Measurements from ENCODE around the gene ZNF181.

Gene ZNF181

DNA sequence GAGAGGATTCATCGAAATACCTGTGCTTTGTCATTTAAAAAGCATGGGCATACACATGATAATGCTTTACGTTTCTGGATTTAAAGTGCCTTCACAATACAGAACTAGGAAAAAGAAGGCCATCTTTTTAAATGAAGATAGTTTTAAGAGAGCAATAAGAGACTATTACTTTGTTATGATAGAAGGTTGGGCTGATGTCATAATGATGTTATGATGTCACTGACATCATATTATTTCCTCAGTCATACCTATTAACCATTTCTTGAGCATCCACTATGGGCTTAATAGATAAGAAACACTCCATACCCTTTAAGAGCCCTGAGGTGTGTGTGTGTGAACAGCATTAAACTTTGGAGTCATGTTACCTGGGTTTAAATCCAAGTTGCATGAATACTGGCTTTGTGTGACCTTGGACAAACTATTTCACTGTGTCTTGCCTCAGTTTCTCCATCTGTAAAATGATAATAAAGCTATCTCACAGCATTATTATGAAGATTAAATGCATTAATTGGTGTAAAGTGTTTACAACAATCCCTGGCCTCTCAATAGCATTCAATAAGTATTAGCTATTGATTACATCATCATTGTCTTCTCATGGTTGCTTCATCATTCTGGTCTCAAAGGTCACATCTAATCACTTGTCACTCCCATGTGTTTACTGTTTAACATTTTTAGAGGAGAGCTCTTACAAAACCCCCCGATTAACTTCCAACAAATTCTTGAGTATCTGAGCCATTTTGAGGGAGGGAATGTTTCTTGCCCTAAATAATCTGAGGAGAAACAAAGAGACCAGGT is 11.1 kb downstream of the ZNF181 start:
- no peak for DNase-seq (ENCODE audit: low read depth in 2 of 3, low spot score in 1 of 3)

- DNase-seq (ENCODE audit: low read depth in 2 of 3, low spot score in 1 of 3), result no peak
These were observed 23.4 kb downstream of the ZNF181 start for GRCh38 chr19:34757441-34757840.

DNA sequence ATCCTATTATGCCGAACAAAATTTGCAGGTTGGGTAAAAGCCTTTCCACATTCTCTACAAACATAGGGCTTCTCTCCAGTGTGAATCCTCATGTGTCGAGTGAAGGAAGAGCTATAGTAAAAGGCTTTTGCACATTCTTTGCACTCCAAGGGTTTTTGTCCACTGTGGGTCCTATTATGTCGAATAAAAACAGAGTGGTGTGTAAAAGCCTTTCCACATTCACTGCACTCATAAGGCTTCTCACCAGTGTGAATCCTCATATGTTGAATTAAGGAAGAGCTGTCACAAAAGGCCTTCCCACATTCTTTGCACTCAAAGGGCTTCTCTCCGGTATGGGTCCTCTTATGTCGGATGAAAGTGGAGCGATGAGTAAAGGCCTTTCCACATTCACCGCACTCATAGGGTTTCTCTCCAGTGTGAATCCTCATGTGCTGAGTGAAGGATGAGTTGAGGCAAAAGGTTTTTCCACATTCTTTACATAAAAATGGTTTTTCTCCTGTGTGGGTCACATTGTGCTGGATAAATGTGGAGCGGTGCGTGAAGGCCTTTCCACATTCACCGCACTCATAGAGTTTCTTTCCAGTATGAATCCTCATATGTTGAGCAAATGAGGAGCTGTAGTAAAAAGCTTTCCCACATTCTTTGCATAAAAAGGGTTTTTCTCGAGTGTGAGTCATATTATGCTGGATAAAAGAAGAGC is 25.3 kb downstream of the ZNF181 start:
- DNase-seq (ENCODE audit: low read depth in 2 of 3, low spot score in 1 of 3), result no peak

DNA sequence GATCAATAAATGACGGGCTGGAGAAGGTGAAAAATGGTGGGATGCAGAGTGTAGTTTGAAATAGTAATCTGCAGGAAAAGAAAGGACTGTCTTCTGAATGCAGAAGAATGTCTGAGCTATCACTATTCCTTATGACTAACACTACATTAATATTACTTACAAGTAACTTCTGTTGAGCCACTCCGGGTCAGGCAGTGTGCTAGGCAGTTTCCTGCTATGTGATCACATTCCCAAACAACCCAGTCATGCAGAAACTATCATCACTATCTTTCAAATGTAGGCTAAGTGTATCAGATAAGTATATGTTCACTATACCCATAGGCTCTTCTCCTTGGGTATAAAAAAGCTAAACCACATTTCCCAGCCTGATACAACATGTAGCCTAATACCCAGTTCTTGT is 32.3 kb downstream of the ZNF181 start:
- DNase-seq (ENCODE audit: low read depth in 2 of 3, low spot score in 1 of 3), result no peak

GRCh38 chr19:34767951-34768350 is 33.9 kb downstream of the ZNF181 start:
- DNase-seq (ENCODE audit: low read depth in 2 of 3, low spot score in 1 of 3), result no peak

DNA sequence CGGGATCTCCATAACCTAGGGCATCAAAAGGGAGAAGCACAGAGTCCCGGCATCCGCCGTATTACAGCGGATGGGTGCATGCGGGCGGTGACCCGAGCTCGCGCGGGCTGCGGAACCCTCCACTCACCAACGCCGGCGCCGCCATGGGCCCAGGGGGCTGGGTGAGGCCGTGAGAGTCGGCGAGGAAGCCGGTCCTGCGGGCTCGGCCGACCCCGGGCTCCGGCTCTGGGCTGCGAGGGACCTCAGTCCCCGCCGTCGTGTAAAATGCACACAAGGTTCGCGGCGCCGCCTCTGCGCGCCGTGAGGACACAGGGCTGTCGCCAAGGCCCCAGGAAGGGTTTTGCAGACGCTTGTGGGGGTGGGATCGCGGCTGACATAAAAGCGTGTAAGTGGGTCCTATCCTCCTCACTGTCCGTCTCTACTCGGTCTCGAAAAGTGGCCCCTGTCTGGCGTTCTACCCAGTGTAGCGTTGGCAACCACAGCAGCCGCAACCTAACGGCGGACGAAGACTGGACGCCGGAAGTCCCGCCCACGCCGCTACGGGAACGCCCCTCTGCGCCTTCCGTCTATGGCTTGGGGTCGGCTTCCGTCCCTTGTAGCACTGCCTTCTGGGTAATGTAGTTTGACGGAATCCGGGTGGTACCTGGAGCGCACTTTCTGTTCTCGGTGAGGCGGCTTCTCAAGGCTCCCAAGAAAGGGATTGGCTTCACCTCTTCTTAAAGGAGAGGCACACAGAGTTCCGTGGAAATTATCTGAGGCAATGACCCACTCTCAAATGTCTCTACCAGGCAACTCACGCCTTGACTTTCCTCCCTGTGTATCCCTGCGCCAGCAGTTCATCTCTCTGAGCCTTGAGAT is 38.9 kb downstream of the ZNF181 start, which contains the start of gene ZNF599:
Gene ZNF599 (minus strand): TSS at position 519 of the 858 bp plus-strand sequence. CDS start 374 bp downstream, at position 145.
- peak; percentile 77 to 89 (median 87) for DNase-seq (ENCODE audit: low read depth in 2 of 3, low spot score in 1 of 3)

DNA sequence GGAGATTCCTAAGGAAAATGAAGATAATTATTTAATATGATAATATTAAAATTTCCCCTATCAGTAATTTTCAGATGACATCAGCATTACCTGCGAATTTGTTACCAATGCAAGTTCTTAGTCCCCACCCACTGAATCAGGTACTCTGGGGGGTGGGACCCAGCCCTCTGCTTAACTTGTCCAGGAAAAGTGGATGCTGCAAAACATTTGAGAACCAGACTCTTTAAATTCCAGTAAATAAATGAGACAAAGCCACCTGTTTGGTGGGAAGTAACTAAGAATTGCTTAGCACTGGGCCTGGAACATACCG is 39.5 kb downstream of the ZNF181 start:
- DNase-seq (ENCODE audit: low read depth in 2 of 3, low spot score in 1 of 3), result no peak

- DNase-seq (ENCODE audit: low read depth in 2 of 3, low spot score in 1 of 3), result no peak
These were observed 40.8 kb downstream of the ZNF181 start for GRCh38 chr19:34774857-34775256.

- no peak for DNase-seq (ENCODE audit: low read depth in 2 of 3, low spot score in 1 of 3)
These were observed 44.3 kb downstream of the ZNF181 start for GRCh38 chr19:34778342-34778741.

- DNase-seq (ENCODE audit: low read depth in 2 of 3, low spot score in 1 of 3), result no peak
These were observed 45.6 kb downstream of the ZNF181 start for GRCh38 chr19:34779652-34780051.

- DNase-seq (ENCODE audit: low read depth in 2 of 3, low spot score in 1 of 3), result no peak
These were observed 52.2 kb downstream of the ZNF181 start for GRCh38 chr19:34786236-34786635.

DNA sequence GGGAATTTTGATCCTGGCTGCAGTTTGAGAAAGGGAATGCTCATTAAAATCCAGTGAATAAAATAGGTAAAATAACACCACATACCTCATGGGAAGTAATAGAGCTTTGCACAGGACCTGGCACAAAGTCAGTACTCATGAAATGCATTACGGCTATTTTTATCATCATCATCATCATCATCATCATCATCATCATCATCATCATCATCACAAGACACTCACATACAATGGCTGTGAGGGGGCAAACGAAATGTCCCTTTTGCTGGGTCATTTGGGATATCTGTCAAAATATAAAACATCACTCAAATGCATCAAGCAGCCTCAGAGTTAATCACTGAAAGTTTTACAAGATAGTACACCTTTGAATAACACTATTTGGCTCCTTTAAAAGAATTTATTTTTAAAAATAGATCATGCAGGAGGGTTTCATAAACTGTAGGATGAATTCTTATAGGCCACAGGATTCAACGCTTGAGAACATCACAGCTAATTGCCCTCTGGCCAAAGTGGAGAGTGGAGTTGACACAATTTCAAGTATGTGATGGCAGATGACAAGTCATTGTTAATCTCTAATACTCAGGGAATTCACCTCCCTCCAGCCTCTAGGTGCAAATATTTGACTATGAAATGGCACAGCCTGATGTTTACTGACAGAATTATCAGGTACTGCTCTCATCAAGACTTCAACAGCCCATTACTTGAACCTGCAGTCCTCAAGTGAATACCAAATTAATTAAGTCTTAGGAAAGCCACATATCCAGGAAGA is 53.2 kb downstream of the ZNF181 start:
- no peak for DNase-seq (ENCODE audit: low read depth in 2 of 3, low spot score in 1 of 3)

GRCh38 chr19:34788074-34788473 is 54.0 kb downstream of the ZNF181 start:
- DNase-seq (ENCODE audit: low read depth in 2 of 3, low spot score in 1 of 3), result no peak

DNA sequence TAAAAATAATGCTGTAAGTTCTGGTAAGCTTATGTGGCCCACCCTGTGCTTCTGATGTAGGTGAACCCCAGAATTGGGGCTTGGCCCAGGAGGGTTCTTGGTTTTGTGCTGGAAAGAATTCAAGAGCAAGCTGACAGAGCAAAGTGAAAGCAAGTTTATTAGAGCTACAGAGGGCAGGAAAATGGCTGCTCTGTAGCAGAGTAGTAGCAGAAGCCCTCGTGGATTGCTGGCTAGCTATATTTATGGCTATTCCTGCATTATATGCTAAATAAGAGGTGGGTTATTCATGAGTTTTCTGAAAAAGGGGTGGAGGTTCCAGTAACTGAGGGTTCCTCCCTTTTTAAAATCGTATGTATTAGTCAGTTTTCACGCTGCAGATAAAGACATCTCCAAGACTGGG is 59.5 kb downstream of the ZNF181 start:
- DNase-seq (ENCODE audit: low read depth in 2 of 3, low spot score in 1 of 3), result no peak

- no peak for DNase-seq (ENCODE audit: low read depth in 2 of 3, low spot score in 1 of 3)
These were observed 60.3 kb downstream of the ZNF181 start for GRCh38 chr19:34794066-34794960.

Measured in stimulated activated CD4-positive, alpha-beta T cell treated with anti-CD3 and anti-CD28 coated beads, Interleukin-12 subunit alpha, Interleukin-12 subunit beta, amount 100 ng/mL, for 48 hours (primary cell).